Neural cell (in vitro differentiated cells): ENCODE results near the gene CD6.

Source experiments
- CTCF ChIP-seq: fragments of 450-650 bp; IDR thresholded peaks from 2 replicates; pipeline ENCODE4 v1.5.1; 2014; ENCODE audit warnings: antibody characterized with exemption, mild to moderate bottlenecking, moderate library complexity; ENCODE audit not compliant: poor library complexity, severe bottlenecking
- EP300 ChIP-seq: fragments of 450-650 bp; conservative IDR thresholded peaks from 2 replicates; pipeline ENCODE4 v1.6.1; 2014; ENCODE audit warnings: antibody characterized with exemption, mild to moderate bottlenecking, moderate library complexity; ENCODE audit not compliant: poor library complexity, severe bottlenecking
- EZH2 ChIP-seq: fragments of 200-600, 300-800 bp; shearing (Covaris generic), sonication (generic); IDR thresholded peaks from 2 replicates; pipeline ENCODE4 v1.6.1; 2014; ENCODE audit warnings: antibody characterized with exemption, low read length, borderline replicate concordance, mild to moderate bottlenecking; ENCODE audit not compliant: insufficient read depth, poor library complexity, severe bottlenecking
- MXI1 ChIP-seq: fragments of 450-650 bp; conservative IDR thresholded peaks from 2 replicates; pipeline ENCODE4 v1.6.1; 2014; ENCODE audit warnings: antibody characterized with exemption, mild to moderate bottlenecking; ENCODE audit not compliant: poor library complexity, severe bottlenecking
- POLR2AphosphoS5 ChIP-seq: IDR thresholded peaks from 2 replicates; pipeline ENCODE4 v1.6.1; 2012
- REST ChIP-seq: IDR thresholded peaks from 2 replicates; pipeline ENCODE4 v1.6.1; 2012; ENCODE audit warnings: borderline replicate concordance
- TAF1 ChIP-seq: IDR thresholded peaks from 2 replicates; pipeline ENCODE4 v1.6.1; 2012; ENCODE audit warnings: low read depth

DNA sequence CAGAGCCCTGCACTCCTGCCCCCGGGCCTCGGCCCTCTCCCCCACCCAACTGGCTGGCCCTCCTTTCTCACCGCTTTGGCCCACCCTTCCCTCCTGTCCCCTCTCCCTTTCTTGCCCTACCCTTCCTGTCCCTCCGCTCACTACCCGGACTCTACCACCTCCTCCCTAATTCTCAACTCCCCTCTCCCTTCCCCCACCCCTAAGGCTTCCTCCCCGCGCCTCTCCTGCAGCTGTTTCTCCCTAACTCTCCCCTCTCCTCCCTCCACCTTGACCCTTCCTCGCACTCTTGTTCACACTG, 19.9 kb upstream of the CD6 start:
- TF ChIP-seq CTCF (no peak), EP300 (no peak), EZH2 (no peak), REST (no peak), POLR2AphosphoS5 (no peak), TAF1 (no peak), MXI1 (no peak)
